ENCODE data around the gene CLTB.
"Not testable (repeated sequence)": the region's sequence is repeated elsewhere in the genome, so short reads cannot be mapped to it uniquely, and the experiment has no call there.

The CLTB gene

GRCh38 chr5:176426876-176427275 is 10.5 kb upstream of the CLTB start:
- DNase-seq = no peak

GRCh38 chr5:176425791-176426190 is 9.5 kb upstream of the CLTB start:
- no peak for DNase-seq

GRCh38 chr5:176425138-176425537 is 8.8 kb upstream of the CLTB start:
- DNase-seq = no peak

- DNase-seq = no peak
Observed at GRCh38 chr5:176424181-176424580, 7.8 kb upstream of the CLTB start.

- no peak for DNase-seq
Observed at GRCh38 chr5:176420972-176421544, 4.7 kb upstream of the CLTB start.

GRCh38 chr5:176420086-176420485 is 3.7 kb upstream of the CLTB start:
- DNase-seq = no peak

GRCh38 chr5:176418251-176418650 is 1.9 kb upstream of the CLTB start:
- no peak for DNase-seq

- peak; percentile 27 for DNase-seq
Observed at GRCh38 chr5:176416965-176417364, 626 bp upstream of the CLTB start.

GRCh38 chr5:176415240-176415951 is 943 bp downstream of the CLTB start:
- DNase-seq = no peak

GRCh38 chr5:176414704-176415103 is 1.6 kb downstream of the CLTB start:
- no peak for DNase-seq

GRCh38 chr5:176413709-176414191 is 2.6 kb downstream of the CLTB start:
- DNase-seq = no peak

- DNase-seq = no peak
Observed at GRCh38 chr5:176413255-176413565, 3.1 kb downstream of the CLTB start.

- DNase-seq = no peak
Observed at GRCh38 chr5:176412517-176413254, 3.7 kb downstream of the CLTB start.

- DNase-seq = no peak
Observed at GRCh38 chr5:176410486-176411180, 5.7 kb downstream of the CLTB start.

GRCh38 chr5:176409765-176410164 is 6.6 kb downstream of the CLTB start:
- no peak for DNase-seq

- DNase-seq = no peak
Observed at GRCh38 chr5:176408590-176408989, 7.7 kb downstream of the CLTB start.

GRCh38 chr5:176408252-176408573 is 8.1 kb downstream of the CLTB start:
- not testable (repeated sequence) for DNase-seq

- DNase-seq = no peak
Observed at GRCh38 chr5:176407456-176408251, 8.7 kb downstream of the CLTB start.

- DNase-seq = no peak
Observed at GRCh38 chr5:176406436-176407052, 9.8 kb downstream of the CLTB start.

- DNase-seq = no peak
Observed at GRCh38 chr5:176405656-176406435, 10.5 kb downstream of the CLTB start.
